SK-N-DZ (cell line): ENCODE data around the gene RBBP8NL.

Experiments
- DNase-seq: peaks from one replicate; pipeline ENCODE4 v3.0.0-alpha.2; 2015; ENCODE audit warnings: low spot score

RBBP8NL gene

GRCh38 chr20:62408640-62409039, 18.7 kb downstream of the RBBP8NL start:
- peak; percentile 56 for DNase-seq

GRCh38 chr20:62408055-62408454, 19.3 kb downstream of the RBBP8NL start:
- DNase-seq, result no peak

DNA sequence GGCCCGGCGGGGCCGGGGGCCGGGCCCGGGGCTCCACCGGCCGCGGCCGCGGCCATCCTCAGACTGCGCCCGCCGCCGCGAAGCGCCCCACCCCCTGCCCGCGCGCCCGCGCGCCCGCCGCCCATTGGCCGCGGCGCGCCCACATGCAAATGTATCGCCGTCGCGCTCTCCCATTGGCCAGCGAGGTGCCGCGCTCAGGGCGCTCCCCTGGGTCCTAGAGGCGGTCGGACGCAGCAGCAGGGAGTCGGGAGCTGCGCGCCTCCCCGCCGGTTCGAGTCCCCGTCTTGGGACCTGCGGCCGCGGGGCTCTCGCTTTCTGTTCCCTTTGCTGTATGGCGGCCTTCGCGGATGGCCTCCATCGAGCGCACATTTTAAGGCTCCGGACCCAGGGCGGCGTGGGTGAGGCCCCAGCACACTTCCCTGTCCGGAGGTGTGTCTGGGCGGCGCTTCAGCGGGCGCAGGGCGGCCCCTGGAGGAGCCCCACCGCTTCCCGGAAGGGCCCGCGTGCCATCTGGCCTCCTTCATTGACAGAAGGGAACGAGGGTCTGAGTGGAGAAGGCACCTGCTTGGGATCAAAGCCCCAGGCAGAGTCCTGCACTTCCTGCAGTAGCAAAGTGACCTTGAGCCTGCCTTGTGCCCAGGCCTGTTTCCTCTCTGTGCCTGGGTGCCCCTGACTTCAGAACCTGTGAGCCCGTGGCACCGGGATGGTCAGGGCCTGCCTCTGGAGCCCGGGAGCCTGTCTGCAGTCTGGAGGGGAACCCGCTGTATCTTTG, 19.9 kb downstream of the RBBP8NL start, which contains the start of gene CABLES2:
Gene CABLES2, minus strand, starts transcription at position 65 of the 772 bp plus-strand sequence. Its CDS starts 9 bp downstream, at position 56.
- peak; percentile 96 for DNase-seq

DNA sequence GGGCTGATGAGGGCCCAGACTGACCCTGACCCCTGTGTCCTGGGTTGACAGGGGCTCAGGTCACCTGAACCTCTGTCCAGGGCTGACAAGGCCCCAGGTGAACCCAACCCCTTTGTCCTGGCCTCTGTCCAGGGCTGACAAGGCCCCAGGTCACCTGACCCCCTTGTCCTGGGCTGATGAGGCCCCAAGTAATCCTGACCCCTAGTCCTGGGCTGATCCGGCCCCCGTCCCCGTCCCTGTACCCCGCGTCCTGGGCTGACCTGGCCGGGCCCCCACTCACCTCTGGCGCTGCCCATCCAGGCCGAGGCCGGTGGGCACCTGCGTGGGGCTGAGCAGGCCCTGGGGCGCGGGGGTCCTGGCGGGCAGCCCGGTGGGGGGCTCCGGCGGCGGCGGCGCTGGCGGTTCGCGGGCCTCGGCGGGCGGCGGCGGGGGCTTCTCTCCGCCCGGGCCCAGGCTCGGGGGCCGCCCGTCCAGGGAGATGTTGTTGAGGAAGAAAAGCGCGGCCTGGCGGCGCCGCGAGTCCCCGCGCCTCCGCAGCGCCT, 20.6 kb downstream of the RBBP8NL start:
- DNase-seq, result no peak

GRCh38 chr20:62405981-62406513, 21.3 kb downstream of the RBBP8NL start:
- DNase-seq, result no peak

- DNase-seq, result peak; percentile 78
Measured at GRCh38 chr20:62405108-62405980, 22.0 kb downstream of the RBBP8NL start.

DNA sequence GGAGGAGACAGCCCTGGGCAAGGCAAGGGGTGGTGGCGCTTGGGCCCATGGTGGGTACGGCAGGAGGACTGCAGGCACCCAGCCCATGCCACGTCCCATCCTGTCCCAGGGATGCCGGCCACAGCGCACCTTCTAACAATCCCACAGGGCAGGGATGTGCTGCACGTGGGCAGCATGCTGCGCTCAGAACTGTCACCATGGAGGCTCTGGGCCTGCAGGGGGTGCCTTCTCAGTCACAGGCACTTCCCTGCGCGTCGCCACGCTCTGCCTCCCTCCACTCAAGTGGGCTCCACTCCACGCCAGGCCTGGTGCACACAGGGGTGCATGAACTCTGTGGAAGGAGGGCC, 22.6 kb downstream of the RBBP8NL start:
- no peak for DNase-seq

DNA sequence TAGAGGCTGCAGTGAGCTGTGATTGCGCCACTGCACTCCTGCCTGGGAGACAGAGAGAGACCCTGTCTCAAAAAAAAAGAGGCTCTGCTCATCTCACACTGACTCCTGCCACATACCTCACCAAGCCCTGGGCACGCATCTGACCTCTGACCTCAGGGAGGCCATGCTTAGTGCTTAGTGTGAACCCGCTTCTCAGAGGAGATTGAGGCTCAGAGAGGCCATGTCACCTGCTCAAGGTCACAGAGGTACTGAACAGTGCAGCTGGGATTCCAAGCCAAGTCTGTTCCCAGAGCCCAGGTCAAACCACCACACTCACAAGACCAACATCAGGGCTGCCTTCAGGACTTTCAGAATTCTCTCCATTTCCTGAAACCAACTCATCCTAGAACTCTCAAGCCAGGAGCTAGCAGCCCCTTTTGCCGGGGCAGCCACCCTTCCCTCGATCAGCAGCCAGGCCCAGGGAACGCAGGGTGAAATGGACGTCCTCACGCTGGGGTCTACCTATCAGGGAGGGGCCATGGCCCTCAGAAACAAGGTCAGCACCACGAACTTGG, 23.1 kb downstream of the RBBP8NL start:
- DNase-seq, result no peak

DNA sequence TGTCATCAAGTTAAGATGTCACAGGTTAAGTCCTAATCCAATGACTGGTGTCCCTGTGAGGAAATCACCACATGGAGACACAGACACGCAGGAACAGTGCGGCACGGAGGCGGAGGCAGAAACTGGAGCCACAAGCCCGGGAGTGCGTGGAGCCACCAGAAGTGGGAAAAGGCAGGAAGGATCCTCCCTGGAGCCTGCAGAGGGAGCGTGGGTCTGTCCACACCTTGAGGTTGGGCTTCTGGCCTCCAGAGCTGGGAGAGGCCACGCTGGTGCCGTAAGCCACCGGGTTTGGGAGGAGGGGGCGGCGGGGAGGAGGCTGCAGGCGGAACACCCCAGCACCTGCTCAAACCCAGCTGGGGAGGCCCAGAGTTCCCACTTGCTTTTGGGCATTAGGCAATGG, 24.0 kb downstream of the RBBP8NL start:
- DNase-seq, result no peak

GRCh38 chr20:62402456-62403150, 24.7 kb downstream of the RBBP8NL start:
- DNase-seq, result no peak

DNA sequence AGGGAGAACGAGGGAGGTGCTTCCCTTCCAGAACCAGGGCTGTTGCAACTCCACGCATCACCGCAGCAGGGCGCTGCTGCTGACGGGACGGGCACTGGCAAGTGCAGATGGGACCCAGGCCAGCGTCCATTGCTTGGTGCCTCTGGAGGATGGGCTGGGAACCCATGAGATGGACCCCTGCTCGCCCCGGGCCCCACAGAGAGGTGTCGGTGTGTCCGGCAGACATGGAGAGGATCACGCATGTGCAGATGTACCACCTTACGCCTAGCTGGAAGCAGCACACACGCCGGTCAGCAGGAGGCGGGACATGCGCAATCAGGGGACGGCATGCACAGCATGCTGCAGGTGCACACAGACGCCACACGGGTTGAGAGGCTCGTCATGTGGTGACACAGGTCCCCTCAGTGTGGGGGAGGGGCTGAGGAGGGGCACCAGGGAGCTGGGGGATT, 26.0 kb downstream of the RBBP8NL start:
- peak; percentile 61 for DNase-seq

GRCh38 chr20:62400541-62400940, 26.8 kb downstream of the RBBP8NL start:
- no peak for DNase-seq

DNA sequence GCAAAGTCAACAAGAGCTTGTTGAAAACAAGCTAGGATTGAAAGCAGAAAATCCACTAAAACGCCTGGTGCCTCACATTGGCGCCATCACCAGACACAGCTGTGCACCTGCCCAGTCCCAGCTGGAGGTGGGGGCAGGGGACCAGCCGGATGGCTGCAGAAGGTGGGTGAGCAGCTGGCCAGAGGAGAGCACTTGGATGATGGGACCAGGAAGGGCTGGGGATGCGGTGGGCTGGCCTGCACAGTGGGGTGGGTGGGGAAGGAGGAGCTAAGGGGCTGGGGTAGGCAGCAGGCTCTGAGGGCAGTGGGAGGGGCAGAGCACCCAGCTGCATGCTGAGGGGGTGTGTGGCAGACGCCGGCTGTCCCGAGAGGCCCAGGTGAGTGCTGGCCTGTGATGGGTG, 27.3 kb downstream of the RBBP8NL start:
- peak; percentile 87 for DNase-seq

DNA sequence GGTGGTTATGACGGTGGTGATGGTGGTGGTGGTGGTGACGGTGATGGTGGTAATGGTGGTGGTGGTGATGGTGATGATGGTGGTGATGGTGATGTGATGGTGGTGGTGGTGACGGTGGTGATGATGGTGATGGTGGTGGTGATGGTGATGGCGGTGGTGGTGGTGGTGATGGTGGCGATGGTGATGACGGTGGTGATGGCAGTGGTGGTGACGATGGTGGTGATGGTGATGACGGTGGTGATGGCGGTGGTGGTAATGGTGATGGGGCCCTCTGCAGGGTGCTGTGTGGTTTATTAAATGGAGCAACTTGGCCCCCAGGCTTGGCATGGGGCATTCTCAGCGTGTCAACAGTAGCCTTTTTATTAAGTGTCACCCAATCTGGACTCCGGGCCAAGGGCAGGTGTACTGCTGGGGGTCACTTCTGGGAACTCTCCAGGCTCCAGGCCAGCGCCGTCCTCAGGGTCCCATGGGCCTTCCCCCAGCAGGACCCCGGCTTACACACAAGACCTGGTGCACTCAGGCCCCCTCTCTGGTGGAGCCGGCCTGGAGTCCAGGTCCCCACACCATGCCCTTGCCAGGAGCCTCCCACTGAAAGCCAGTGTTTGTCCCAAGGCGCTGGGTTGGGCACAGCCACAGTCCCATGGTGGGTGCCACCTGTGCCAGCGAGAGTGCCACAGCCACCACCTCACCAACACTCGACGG, 29.1 kb downstream of the RBBP8NL start:
- DNase-seq, result no peak

GRCh38 chr20:62396367-62397239, 30.7 kb downstream of the RBBP8NL start:
- no peak for DNase-seq

GRCh38 chr20:62395311-62396242, 31.8 kb downstream of the RBBP8NL start:
- no peak for DNase-seq

DNA sequence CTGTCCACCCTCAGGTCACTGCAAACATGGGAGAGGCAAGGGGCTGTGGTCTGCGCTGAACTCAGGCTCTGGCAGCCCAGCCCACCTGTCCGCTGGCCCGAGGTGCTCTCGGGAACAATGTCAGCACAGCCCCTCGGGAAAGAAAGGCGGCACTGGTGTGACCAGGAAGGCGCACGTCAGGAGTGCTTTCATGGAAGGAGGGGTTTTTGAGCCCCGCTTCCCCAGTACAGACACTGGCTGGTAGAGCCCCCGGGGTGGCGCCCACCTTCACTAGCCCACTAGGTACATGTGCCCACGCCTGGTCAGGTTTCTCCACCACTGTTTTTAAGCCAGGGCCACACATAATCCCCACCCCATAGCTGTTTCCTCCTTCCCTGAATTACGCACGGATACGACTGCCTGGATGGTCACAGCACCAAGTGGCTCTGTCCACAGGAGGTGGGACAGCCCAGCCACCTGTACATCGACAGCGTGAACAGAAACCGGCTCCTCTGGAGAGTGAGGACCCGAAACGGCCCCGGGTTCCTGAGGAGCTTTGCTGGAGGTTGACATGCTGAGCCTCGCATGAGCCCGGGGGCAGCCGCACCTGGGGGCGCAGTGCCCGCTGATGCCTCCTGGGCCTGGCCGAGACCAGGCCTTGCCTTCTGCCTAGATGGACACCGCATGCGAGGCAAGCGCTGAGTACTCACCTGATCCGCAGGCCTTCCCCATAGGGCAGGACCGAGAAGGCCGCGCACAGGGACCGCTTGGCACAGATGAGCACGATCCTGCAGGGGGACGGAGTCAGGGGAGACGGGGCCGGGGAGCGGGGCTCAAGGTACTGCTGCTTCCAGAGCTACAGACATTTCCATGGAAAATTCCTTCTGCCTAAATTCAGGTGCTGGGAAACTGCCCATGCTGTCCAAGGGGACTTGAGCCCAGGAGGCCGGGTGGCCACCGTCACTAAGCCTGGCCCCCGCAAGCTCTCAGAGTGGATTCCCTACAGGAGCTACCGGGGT, 32.8 kb downstream of the RBBP8NL start:
- DNase-seq, result no peak
